Measurements from ENCODE around the gene AP5B1.

GRCh38 chr11:65766535-65766934 lies 14.2 kb downstream of the AP5B1 start:
- no peak for TF ChIP-seq CTCF (IDR thresholded peaks at IDR 0.05; ENCODE audit: low read length)
- no peak for TF ChIP-seq EZH2 (IDR thresholded peaks at IDR 0.05; ENCODE audit: borderline replicate concordance, low read length)

All from OCI-LY1 (cell line).